ENCODE data around the gene MITF.

DNA sequence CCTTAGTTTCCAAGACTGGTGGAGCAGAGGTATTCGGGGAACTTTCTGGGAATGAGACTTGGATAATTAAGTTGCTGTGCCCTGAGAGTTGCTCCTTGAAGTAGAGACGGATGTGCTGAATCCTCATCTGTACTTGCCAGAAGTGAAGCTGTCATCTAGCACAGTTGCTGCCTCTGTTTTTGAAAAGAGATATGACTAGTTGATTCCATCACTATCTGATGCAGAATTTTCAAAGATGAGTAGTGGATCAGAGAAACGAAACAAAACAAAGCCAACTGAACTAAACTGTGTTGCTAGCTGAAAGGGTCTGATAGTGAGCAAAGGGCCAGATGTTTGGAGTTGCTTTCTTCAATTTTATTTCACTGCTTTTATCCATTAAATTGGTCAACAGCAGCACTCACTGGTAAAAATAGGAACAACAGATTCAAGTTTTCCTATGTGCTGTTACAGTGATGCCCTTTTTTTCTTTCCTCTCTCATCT, 52.7 kb downstream of the MITF start:
- TF ChIP-seq POLR2A (IDR thresholded peaks at IDR 0.05; ENCODE audit: low read depth, low read length): no peak
- no peak for TF ChIP-seq POLR2AphosphoS5 (IDR thresholded peaks at IDR 0.05; ENCODE audit: low read depth, low read length)
